ENCODE results near the gene PTPRG. TPM values are rescaled to one million over a fixed set of nuclear protein-coding genes. Genes with fewer than 3 reads are reported as not detected.

The PTPRG gene
- total RNA-seq, 4 donors from 2014 or later = 33.5 to 56.6 (median 46.9) TPM

- TF ChIP-seq, protein P1, sequence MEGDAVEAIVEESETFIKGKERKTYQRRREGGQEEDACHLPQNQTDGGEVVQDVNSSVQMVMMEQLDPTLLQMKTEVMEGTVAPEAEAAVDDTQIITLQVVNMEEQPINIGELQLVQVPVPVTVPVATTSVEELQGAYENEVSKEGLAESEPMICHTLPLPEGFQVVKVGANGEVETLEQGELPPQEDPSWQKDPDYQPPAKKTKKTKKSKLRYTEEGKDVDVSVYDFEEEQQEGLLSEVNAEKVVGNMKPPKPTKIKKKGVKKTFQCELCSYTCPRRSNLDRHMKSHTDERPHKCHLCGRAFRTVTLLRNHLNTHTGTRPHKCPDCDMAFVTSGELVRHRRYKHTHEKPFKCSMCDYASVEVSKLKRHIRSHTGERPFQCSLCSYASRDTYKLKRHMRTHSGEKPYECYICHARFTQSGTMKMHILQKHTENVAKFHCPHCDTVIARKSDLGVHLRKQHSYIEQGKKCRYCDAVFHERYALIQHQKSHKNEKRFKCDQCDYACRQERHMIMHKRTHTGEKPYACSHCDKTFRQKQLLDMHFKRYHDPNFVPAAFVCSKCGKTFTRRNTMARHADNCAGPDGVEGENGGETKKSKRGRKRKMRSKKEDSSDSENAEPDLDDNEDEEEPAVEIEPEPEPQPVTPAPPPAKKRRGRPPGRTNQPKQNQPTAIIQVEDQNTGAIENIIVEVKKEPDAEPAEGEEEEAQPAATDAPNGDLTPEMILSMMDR (IDR thresholded peaks at IDR 0.05) = no peak
- no peak for TF ChIP-seq POLR2A (IDR thresholded peaks at IDR 0.05)
- H3K27me3 ChIP-seq = no peaks in the 10 kb centered on the region
- H3K4me1 ChIP-seq = no peaks in the 10 kb centered on the region
- no peaks in the 10 kb centered on the region for H3K9me3 ChIP-seq
- no peak overlapping the region for H3K27ac ChIP-seq
- H3K4me3 ChIP-seq = no peak overlapping the region
- no peak for DNase-seq
- peaks cover 0 to 6% (median 0%) of the 10 kb centered on the region in 3 donors for H3K36me3 ChIP-seq
Measured at GRCh38 chr3:62295571-62295970, 734.2 kb downstream of the PTPRG start.

- H3K9me3 ChIP-seq = no peaks in the 10 kb centered on the region
- no peaks in the 10 kb centered on the region for H3K36me3 ChIP-seq
- no peaks in the 10 kb centered on the region for H3K4me1 ChIP-seq
- no peak overlapping the region for H3K27ac ChIP-seq
- no peaks in the 10 kb centered on the region for H3K27me3 ChIP-seq
- no peak for DNase-seq
- no peak overlapping the region for H3K4me3 ChIP-seq
- no peak for TF ChIP-seq POLR2A (IDR thresholded peaks at IDR 0.05)
Measured at GRCh38 chr3:62300617-62301016, 739.2 kb downstream of the PTPRG start.

- H3K4me3 ChIP-seq = no peak overlapping the region
- H3K36me3 ChIP-seq = no peaks in the 10 kb centered on the region
Measured at GRCh38 chr3:62312201-62312600, 750.8 kb downstream of the PTPRG start.

GRCh38 chr3:62316525-62316924 lies 755.2 kb downstream of the PTPRG start:
- no peak overlapping the region for H3K4me3 ChIP-seq
- TF ChIP-seq POLR2A (IDR thresholded peaks at IDR 0.05) = no peak
- TF ChIP-seq, protein P1 (IDR thresholded peaks at IDR 0.05) = no peak
- DNase-seq = no peak
- no peaks in the 10 kb centered on the region for H3K4me1 ChIP-seq
- H3K9me3 ChIP-seq = no peaks in the 10 kb centered on the region
- no peaks in the 10 kb centered on the region for H3K36me3 ChIP-seq
- H3K27me3 ChIP-seq = no peaks in the 10 kb centered on the region
- no peak overlapping the region for H3K27ac ChIP-seq

More at GRCh38 chr3:62312201-62312600, 750.8 kb downstream of the PTPRG start:
- Histone ChIP-seq H3K9me3 (no peaks in the 10 kb centered on the region), H3K27me3 (no peaks in the 10 kb centered on the region), H3K27ac (no peak overlapping the region), H3K4me1 (no peaks in the 10 kb centered on the region)
- TF ChIP-seq, protein P1 (IDR thresholded peaks at IDR 0.05) = no peak
- no peak for TF ChIP-seq POLR2A (IDR thresholded peaks at IDR 0.05)
- DNase-seq = no peak

- H3K27ac ChIP-seq = peak overlapping the region in 2 of 4 donors; percentile 35 to 68
- H3K27me3 ChIP-seq = no peaks in the 10 kb centered on the region
- H3K36me3 ChIP-seq = no peaks in the 10 kb centered on the region
- no peaks in the 10 kb centered on the region for H3K9me3 ChIP-seq
- H3K4me3 ChIP-seq = peak overlapping the region; percentile 35 to 58 (median 46)
- TF ChIP-seq, protein P1 (IDR thresholded peaks at IDR 0.05) = no peak
- TF ChIP-seq POLR2A (IDR thresholded peaks at IDR 0.05) = no peak
- DNase-seq = no peak
- H3K4me1 ChIP-seq = no peaks in the 10 kb centered on the region
Measured at GRCh38 chr3:62318365-62318751, 757.0 kb downstream of the PTPRG start.

- Histone ChIP-seq H3K4me3 (peak overlapping the region; percentile 35 to 58 (median 46)), H3K4me1 (no peaks in the 10 kb centered on the region), H3K36me3 (no peaks in the 10 kb centered on the region), H3K27ac (peak overlapping the region; percentile 34 to 68 (median 36)), H3K27me3 (no peaks in the 10 kb centered on the region), H3K9me3 (no peaks in the 10 kb centered on the region)
- TF ChIP-seq, protein P1 (IDR thresholded peaks at IDR 0.05) = no peak
- no peak for TF ChIP-seq POLR2A (IDR thresholded peaks at IDR 0.05)
- peak; percentile 57 to 79 (median 77) for DNase-seq
Measured at GRCh38 chr3:62318752-62319569, 757.6 kb downstream of the PTPRG start.
